ENCODE data around the gene RAPGEF4.

RAPGEF4 gene

GRCh38 chr2:172909454-172909853 lies 173.8 kb downstream of the RAPGEF4 start:
- Histone ChIP-seq H3K4me1 (ENCODE audit: control insufficient read depth in 5 of 5, insufficient read depth in 5 of 5, low read length in 5 of 5) (peaks cover 0 to 14% (median 10%) of the 10 kb centered on the region in 5 donors), H3K9ac (ENCODE audit: low read length in 5 of 5) (no peak overlapping the region)

GRCh38 chr2:172912266-172912665 lies 176.6 kb downstream of the RAPGEF4 start:
- Histone ChIP-seq H3K9me3 (ENCODE audit: control insufficient read depth in 5 of 5, low read length in 5 of 5) (no peaks in the 10 kb centered on the region), H3K36me3 (ENCODE audit: control insufficient read depth in 5 of 5, insufficient read depth in 5 of 5, low read length in 5 of 5) (no peaks in the 10 kb centered on the region), H3K27ac (ENCODE audit: low read depth, low read length) (no peak overlapping the region), H3K27me3 (ENCODE audit: control insufficient read depth in 5 of 5, insufficient read depth in 4 of 5, low read length in 5 of 5) (no peaks in the 10 kb centered on the region), H3K9ac (ENCODE audit: low read length in 5 of 5) (no peak overlapping the region), H3K4me1 (ENCODE audit: control insufficient read depth in 5 of 5, insufficient read depth in 5 of 5, low read length in 5 of 5) (no peaks in the 10 kb centered on the region), H3K4me3 (ENCODE audit: low read depth in 1 of 5, low read length in 5 of 5) (no peak overlapping the region)

More at GRCh38 chr2:172909454-172909853, 173.8 kb downstream of the RAPGEF4 start:
- Histone ChIP-seq H3K36me3 (ENCODE audit: control insufficient read depth in 5 of 5, insufficient read depth in 5 of 5, low read length in 5 of 5) (no peaks in the 10 kb centered on the region), H3K4me3 (ENCODE audit: low read depth in 1 of 5, low read length in 5 of 5) (no peak overlapping the region), H3K27ac (ENCODE audit: low read depth, low read length) (no peak overlapping the region), H3K27me3 (ENCODE audit: control insufficient read depth in 5 of 5, insufficient read depth in 4 of 5, low read length in 5 of 5) (no peaks in the 10 kb centered on the region), H3K9me3 (ENCODE audit: control insufficient read depth in 5 of 5, low read length in 5 of 5) (no peaks in the 10 kb centered on the region)

- Histone ChIP-seq H3K4me1 (ENCODE audit: control insufficient read depth in 5 of 5, insufficient read depth in 5 of 5, low read length in 5 of 5) (no peaks in the 10 kb centered on the region), H3K27me3 (ENCODE audit: control insufficient read depth in 5 of 5, insufficient read depth in 4 of 5, low read length in 5 of 5) (no peaks in the 10 kb centered on the region), H3K9ac (ENCODE audit: low read length in 5 of 5) (no peak overlapping the region), H3K36me3 (ENCODE audit: control insufficient read depth in 5 of 5, insufficient read depth in 5 of 5, low read length in 5 of 5) (no peaks in the 10 kb centered on the region), H3K9me3 (ENCODE audit: control insufficient read depth in 5 of 5, low read length in 5 of 5) (no peaks in the 10 kb centered on the region), H3K4me3 (ENCODE audit: low read depth in 1 of 5, low read length in 5 of 5) (no peak overlapping the region), H3K27ac (ENCODE audit: low read depth, low read length) (no peak overlapping the region)
Observed at GRCh38 chr2:172914341-172915008, 178.8 kb downstream of the RAPGEF4 start.

GRCh38 chr2:172917716-172918115 lies 182.1 kb downstream of the RAPGEF4 start:
- H3K4me1 ChIP-seq (ENCODE audit: control insufficient read depth in 5 of 5, insufficient read depth in 5 of 5, low read length in 5 of 5) = peaks cover 0 to 10% (median 0%) of the 10 kb centered on the region in 5 donors
- no peaks in the 10 kb centered on the region for H3K36me3 ChIP-seq (ENCODE audit: control insufficient read depth in 5 of 5, insufficient read depth in 5 of 5, low read length in 5 of 5)
- no peaks in the 10 kb centered on the region for H3K27me3 ChIP-seq (ENCODE audit: control insufficient read depth in 5 of 5, insufficient read depth in 4 of 5, low read length in 5 of 5)
- no peak overlapping the region for H3K4me3 ChIP-seq (ENCODE audit: low read depth in 1 of 5, low read length in 5 of 5)
- H3K9ac ChIP-seq (ENCODE audit: low read length in 5 of 5) = no peak overlapping the region
- H3K9me3 ChIP-seq (ENCODE audit: control insufficient read depth in 5 of 5, low read length in 5 of 5) = no peaks in the 10 kb centered on the region
- no peak overlapping the region for H3K27ac ChIP-seq (ENCODE audit: low read depth, low read length)

- Histone ChIP-seq H3K36me3 (ENCODE audit: control insufficient read depth in 5 of 5, insufficient read depth in 5 of 5, low read length in 5 of 5) (no peaks in the 10 kb centered on the region), H3K27me3 (ENCODE audit: control insufficient read depth in 5 of 5, insufficient read depth in 4 of 5, low read length in 5 of 5) (no peaks in the 10 kb centered on the region), H3K9ac (ENCODE audit: low read length in 5 of 5) (no peak overlapping the region), H3K4me3 (ENCODE audit: low read depth in 1 of 5, low read length in 5 of 5) (no peak overlapping the region), H3K4me1 (ENCODE audit: control insufficient read depth in 5 of 5, insufficient read depth in 5 of 5, low read length in 5 of 5) (peaks cover 0 to 10% (median 0%) of the 10 kb centered on the region in 5 donors), H3K9me3 (ENCODE audit: control insufficient read depth in 5 of 5, low read length in 5 of 5) (no peaks in the 10 kb centered on the region), H3K27ac (ENCODE audit: low read depth, low read length) (no peak overlapping the region)
Observed at GRCh38 chr2:172919732-172920131, 184.1 kb downstream of the RAPGEF4 start.

GRCh38 chr2:172921532-172922236 lies 186.0 kb downstream of the RAPGEF4 start:
- H3K27ac ChIP-seq (ENCODE audit: low read depth, low read length) = no peak overlapping the region

GRCh38 chr2:172922306-172922705 lies 186.7 kb downstream of the RAPGEF4 start:
- Histone ChIP-seq H3K27ac (ENCODE audit: low read depth, low read length) (no peak overlapping the region), H3K4me1 (ENCODE audit: control insufficient read depth in 5 of 5, insufficient read depth in 5 of 5, low read length in 5 of 5) (peaks cover 0 to 10% (median 2%) of the 10 kb centered on the region in 5 donors), H3K4me3 (ENCODE audit: low read depth in 1 of 5, low read length in 5 of 5) (no peak overlapping the region), H3K27me3 (ENCODE audit: control insufficient read depth in 5 of 5, insufficient read depth in 4 of 5, low read length in 5 of 5) (no peaks in the 10 kb centered on the region), H3K36me3 (ENCODE audit: control insufficient read depth in 5 of 5, insufficient read depth in 5 of 5, low read length in 5 of 5) (no peaks in the 10 kb centered on the region), H3K9ac (ENCODE audit: low read length in 5 of 5) (no peak overlapping the region), H3K9me3 (ENCODE audit: control insufficient read depth in 5 of 5, low read length in 5 of 5) (no peaks in the 10 kb centered on the region)

More at GRCh38 chr2:172921532-172922236, 186.0 kb downstream of the RAPGEF4 start:
- Histone ChIP-seq H3K9ac (ENCODE audit: low read length in 5 of 5) (no peak overlapping the region), H3K27me3 (ENCODE audit: control insufficient read depth in 5 of 5, insufficient read depth in 4 of 5, low read length in 5 of 5) (no peaks in the 10 kb centered on the region), H3K4me3 (ENCODE audit: low read depth in 1 of 5, low read length in 5 of 5) (no peak overlapping the region), H3K9me3 (ENCODE audit: control insufficient read depth in 5 of 5, low read length in 5 of 5) (no peaks in the 10 kb centered on the region), H3K36me3 (ENCODE audit: control insufficient read depth in 5 of 5, insufficient read depth in 5 of 5, low read length in 5 of 5) (no peaks in the 10 kb centered on the region), H3K4me1 (ENCODE audit: control insufficient read depth in 5 of 5, insufficient read depth in 5 of 5, low read length in 5 of 5) (peaks cover 0 to 10% (median 0%) of the 10 kb centered on the region in 5 donors)

- no peak overlapping the region for H3K4me3 ChIP-seq (ENCODE audit: low read depth in 1 of 5, low read length in 5 of 5)
- no peak overlapping the region for H3K9ac ChIP-seq (ENCODE audit: low read length in 5 of 5)
- H3K4me1 ChIP-seq (ENCODE audit: control insufficient read depth in 5 of 5, insufficient read depth in 5 of 5, low read length in 5 of 5) = peaks cover 0 to 14% (median 7%) of the 10 kb centered on the region in 5 donors
- H3K9me3 ChIP-seq (ENCODE audit: control insufficient read depth in 5 of 5, low read length in 5 of 5) = no peaks in the 10 kb centered on the region
- no peak overlapping the region for H3K27ac ChIP-seq (ENCODE audit: low read depth, low read length)
- no peaks in the 10 kb centered on the region for H3K27me3 ChIP-seq (ENCODE audit: control insufficient read depth in 5 of 5, insufficient read depth in 4 of 5, low read length in 5 of 5)
- H3K36me3 ChIP-seq (ENCODE audit: control insufficient read depth in 5 of 5, insufficient read depth in 5 of 5, low read length in 5 of 5) = no peaks in the 10 kb centered on the region
Observed at GRCh38 chr2:172922815-172923214, 187.2 kb downstream of the RAPGEF4 start.

GRCh38 chr2:172924097-172924660 lies 188.5 kb downstream of the RAPGEF4 start:
- H3K36me3 ChIP-seq (ENCODE audit: control insufficient read depth in 5 of 5, insufficient read depth in 5 of 5, low read length in 5 of 5) = no peaks in the 10 kb centered on the region
- H3K27ac ChIP-seq (ENCODE audit: low read depth, low read length) = no peak overlapping the region
- H3K4me3 ChIP-seq (ENCODE audit: low read depth in 1 of 5, low read length in 5 of 5) = no peak overlapping the region
- peaks cover 0 to 25% (median 15%) of the 10 kb centered on the region in 5 donors for H3K4me1 ChIP-seq (ENCODE audit: control insufficient read depth in 5 of 5, insufficient read depth in 5 of 5, low read length in 5 of 5)
- no peaks in the 10 kb centered on the region for H3K9me3 ChIP-seq (ENCODE audit: control insufficient read depth in 5 of 5, low read length in 5 of 5)
- H3K27me3 ChIP-seq (ENCODE audit: control insufficient read depth in 5 of 5, insufficient read depth in 4 of 5, low read length in 5 of 5) = no peaks in the 10 kb centered on the region
- H3K9ac ChIP-seq (ENCODE audit: low read length in 5 of 5) = no peak overlapping the region

GRCh38 chr2:172925600-172925999 lies 190.0 kb downstream of the RAPGEF4 start:
- H3K4me3 ChIP-seq (ENCODE audit: low read depth in 1 of 5, low read length in 5 of 5) = no peak overlapping the region
- no peaks in the 10 kb centered on the region for H3K9me3 ChIP-seq (ENCODE audit: control insufficient read depth in 5 of 5, low read length in 5 of 5)
- H3K27ac ChIP-seq (ENCODE audit: low read depth, low read length) = no peak overlapping the region
- H3K36me3 ChIP-seq (ENCODE audit: control insufficient read depth in 5 of 5, insufficient read depth in 5 of 5, low read length in 5 of 5) = no peaks in the 10 kb centered on the region
- no peak overlapping the region for H3K9ac ChIP-seq (ENCODE audit: low read length in 5 of 5)
- H3K4me1 ChIP-seq (ENCODE audit: control insufficient read depth in 5 of 5, insufficient read depth in 5 of 5, low read length in 5 of 5) = peaks cover 0 to 30% (median 20%) of the 10 kb centered on the region in 5 donors
- no peaks in the 10 kb centered on the region for H3K27me3 ChIP-seq (ENCODE audit: control insufficient read depth in 5 of 5, insufficient read depth in 4 of 5, low read length in 5 of 5)
